ENCODE results near the gene PNMA8B. TPM values are rescaled to one million over a fixed set of nuclear protein-coding genes. Genes with fewer than 3 reads are reported as not detected.

The PNMA8B gene
- total RNA-seq, 2 donors from 2014 or later, result 1.5 to 2.5 TPM

DNA sequence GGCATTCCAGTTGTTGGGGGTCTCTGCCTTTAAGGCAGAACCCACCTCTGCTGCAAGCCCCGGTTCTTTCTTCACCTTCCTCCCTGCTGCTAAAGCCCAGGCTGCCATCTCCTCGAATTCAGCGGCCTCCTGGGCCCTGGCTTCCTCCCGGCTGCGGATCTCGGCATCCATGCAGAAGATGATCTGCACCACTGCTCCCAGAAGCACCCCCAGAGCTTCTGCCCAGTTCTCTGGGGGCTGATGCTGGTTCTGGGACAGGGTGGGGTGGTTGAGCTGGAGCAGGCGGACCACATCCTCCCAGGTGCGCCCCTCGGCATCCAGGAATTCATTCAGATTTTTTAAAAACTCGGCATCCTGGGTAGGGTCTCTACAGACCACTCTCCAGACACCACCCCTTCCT, 25.3 kb downstream of the PNMA8B start:
- intact Hi-C loops (cut with DNase I), result no loop called here
- ATAC-seq (no peak), DNase-seq (no peak)

DNA sequence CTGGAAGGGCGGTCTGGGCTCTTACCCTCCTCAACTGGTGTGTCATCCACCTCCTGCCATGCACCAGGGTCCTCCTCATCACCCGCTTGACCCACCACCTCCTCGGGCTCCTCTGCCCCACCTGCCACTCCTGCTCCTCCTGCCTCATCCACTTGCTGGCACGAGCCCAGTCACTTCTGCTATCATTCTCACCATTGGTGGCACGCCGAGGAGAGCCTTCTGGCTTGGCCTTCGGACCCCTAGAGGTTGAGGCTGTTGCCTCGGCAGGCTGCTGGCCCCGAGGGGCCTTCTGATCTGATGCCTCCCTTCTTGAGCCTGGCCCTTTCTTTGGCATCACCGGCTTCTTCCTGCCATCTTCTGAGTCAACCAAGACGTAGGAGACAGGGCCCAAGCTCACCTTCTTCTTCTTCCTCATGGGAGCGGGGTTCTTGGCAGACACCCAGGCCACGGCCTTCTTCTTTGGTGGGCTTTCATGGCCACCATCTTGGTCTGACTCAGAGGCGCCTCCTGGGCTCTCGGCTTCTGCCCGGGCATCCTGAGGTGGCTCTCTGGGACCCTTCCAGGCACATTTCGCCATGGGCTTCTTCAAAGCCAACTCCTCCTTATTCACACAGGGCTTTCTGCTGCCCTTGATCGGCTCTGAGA, 26.0 kb downstream of the PNMA8B start:
- intact Hi-C loops (cut with DNase I), result no loop called here
- no peak for DNase-seq
- ATAC-seq, result no peak

DNA sequence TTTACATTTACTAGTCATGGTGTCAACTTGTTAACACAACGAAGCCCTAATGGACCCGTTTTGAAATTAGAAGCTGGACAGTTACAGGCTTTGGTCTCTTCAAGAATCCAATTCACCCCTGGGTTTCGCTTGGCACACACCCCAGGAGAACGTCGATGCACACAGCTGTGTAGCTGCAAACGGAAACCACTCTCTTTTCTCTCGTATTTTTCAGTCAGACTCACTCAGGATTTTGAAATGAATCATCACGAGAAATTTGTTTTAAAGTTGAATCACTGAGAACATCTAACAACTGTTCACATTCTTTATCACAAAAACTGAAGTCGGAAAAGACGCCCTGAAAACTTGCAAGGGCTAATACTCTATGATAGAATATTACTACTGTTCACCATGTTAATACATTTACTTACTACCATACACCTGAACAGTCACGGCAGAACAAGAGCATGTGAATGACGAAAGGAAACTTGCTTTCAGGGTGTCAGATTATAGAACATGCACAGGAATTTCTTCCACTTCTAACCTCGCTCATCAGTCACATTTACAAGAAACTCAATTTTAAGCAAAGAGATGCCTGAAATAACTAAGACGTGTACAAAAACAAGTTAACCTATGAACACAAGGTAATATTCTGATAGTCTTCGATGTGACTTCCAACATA, 29.0 kb downstream of the PNMA8B start:
- DNase-seq (peak; percentile 72), ATAC-seq (peak in 1 of 2 donors; percentile 19)
- intact Hi-C loops (cut with DNase I), result no loop called here

DNA sequence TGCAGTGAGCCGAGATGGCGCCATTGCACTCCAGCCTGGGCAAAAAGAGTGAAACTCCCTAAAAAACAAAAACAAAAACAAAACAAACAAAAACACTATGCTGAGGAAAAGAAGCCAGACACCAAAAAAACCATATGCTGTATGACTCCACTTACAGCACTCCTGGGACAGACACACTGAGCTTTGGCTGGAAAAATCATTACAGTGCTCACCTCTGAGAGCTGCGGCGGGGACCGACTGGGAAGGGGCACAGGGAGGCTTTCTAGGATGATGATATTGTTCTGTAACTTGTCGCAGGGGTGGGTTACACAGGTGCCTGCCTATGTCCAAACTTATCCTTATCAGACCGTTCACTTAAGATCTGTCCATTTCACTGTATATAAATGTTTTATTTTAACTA, 32.2 kb downstream of the PNMA8B start:
- DNase-seq (no peak), ATAC-seq (no peak)

DNA sequence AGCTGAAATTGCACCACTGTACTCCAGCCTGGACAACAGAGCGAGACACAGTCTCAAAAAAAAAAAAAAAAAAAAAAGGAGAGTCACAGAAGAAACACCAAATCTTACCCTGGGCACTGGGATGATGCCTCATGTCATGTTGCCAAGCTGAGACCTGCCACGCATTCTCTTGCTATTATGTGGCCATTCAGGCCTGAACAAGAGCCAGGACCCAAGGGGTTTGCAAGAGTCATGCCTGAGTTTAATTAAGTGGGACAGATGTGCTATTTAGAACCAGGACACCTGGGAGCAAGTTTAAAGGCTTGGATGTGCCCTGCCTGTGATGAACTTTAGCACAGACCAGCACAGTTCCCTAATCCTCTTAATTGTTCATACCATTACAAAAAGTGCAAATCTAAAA, 34.1 kb downstream of the PNMA8B start:
- intact Hi-C loops (cut with DNase I), result no loop called here
- DNase-seq (no peak), ATAC-seq (no peak)

More for the DNA sequence above, 32.2 kb downstream of the PNMA8B start:
- intact Hi-C loops (cut with DNase I), result no loop called here

- DNase-seq (no peak), ATAC-seq (no peak)
- intact Hi-C loops (cut with DNase I), result no loop called here
Measured at GRCh38 chr19:46460981-46461380, 34.7 kb downstream of the PNMA8B start.

GRCh38 chr19:46460055-46460454, 35.6 kb downstream of the PNMA8B start:
- intact Hi-C loops (cut with DNase I), result no loop called here
- DNase-seq, result no peak
- no peak for ATAC-seq

- intact Hi-C loops (cut with DNase I), result no loop called here
- no peak for DNase-seq
- ATAC-seq, result no peak
Measured at GRCh38 chr19:46456930-46457329, 38.7 kb downstream of the PNMA8B start.

DNA sequence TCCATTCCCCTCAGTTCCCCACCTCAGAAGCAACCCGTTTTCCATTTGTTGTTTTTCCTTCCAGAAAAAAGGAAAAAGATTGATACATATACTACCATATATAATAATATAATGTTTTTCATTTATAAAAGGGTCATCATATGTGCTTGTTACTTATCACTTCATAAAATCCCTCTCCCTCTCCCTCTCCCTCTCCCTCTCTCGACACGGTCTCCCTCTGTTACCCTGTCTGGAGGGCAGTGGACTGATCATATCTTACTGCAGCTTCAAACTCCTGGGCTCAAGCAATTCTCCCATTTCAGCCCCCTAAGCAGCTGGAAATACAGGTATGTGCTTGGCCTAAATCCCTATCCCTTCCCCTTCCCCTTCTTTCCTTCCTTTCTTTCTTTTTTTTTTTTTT, 41.4 kb downstream of the PNMA8B start:
- intact Hi-C loops (cut with DNase I), result no loop called here
- no peak for ATAC-seq

DNA sequence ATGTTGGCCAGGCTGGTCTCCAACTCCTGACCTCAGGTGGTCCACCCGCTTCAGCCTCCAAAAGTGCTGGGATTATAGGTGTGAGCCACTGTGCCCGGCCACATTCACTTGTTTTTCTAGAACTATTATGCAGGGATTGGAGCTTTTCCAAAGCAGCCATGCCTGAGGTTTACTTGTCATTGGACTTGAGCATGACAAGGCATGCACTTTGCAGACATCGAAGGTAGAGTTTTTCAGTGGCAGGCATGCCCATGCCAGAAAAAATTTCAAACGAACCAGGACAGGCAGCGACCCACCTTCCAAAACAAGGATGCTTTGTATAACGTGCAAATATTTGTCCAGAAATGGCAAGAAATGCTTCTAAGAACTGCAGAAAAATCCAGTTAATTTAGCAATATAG, 42.0 kb downstream of the PNMA8B start:
- no peak for DNase-seq
- ATAC-seq, result no peak
- intact Hi-C loops (cut with DNase I), result no loop called here

More for the DNA sequence above, 41.4 kb downstream of the PNMA8B start:
- no peak for DNase-seq

- intact Hi-C loops (cut with DNase I), result no loop called here
- ATAC-seq (no peak), DNase-seq (no peak)
Measured at GRCh38 chr19:46452186-46452585, 43.5 kb downstream of the PNMA8B start.

DNA sequence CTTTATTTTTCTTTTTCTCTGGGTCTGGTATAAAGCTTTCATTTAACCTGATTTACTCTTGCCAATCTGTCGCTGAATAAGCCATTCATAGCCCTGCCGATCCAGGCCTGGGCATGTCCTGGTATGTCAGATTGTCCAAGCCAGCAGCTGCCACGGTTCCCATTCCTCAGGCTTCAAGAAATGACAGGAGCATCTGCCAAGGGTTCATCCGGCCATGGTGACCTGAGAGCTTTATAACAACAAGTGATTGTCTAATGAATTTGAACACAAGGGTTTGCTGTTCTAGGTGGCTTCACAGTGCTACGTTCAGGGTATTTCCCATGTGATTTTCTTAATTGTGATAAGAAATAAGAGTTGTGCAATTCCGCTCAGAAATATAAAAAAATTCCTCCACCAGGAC, 44.3 kb downstream of the PNMA8B start:
- ATAC-seq, result peak; percentile 50 to 69
- intact Hi-C loops (cut with DNase I), result no loop called here
- no peak for DNase-seq

DNA sequence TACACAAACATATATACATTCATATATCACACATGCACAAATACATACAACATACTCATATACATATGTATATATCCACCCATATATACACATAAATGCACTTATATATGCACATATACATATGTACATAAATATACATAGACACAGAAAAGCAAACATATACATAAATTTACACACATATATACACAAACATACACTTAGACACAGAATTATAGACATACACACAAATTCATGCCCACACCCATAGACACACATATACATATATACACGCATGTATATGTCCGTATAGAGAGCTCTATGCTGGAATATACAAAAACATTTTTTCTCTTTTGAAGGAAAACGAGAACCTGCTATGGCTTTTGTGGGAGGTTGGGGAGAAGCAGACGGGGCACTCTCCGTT, 44.9 kb downstream of the PNMA8B start:
- no peak for ATAC-seq
- intact Hi-C loops (cut with DNase I), result no loop called here
- no peak for DNase-seq

- no peak for DNase-seq
- intact Hi-C loops (cut with DNase I), result no loop called here
Measured at GRCh38 chr19:46449228-46449627, 46.4 kb downstream of the PNMA8B start.

GRCh38 chr19:46448601-46449000, 47.1 kb downstream of the PNMA8B start:
- intact Hi-C loops (cut with DNase I), result no loop called here
- ATAC-seq, result no peak

More at GRCh38 chr19:46449228-46449627, 46.4 kb downstream of the PNMA8B start:
- ATAC-seq, result peak in 1 of 2 donors; percentile 14

DNA sequence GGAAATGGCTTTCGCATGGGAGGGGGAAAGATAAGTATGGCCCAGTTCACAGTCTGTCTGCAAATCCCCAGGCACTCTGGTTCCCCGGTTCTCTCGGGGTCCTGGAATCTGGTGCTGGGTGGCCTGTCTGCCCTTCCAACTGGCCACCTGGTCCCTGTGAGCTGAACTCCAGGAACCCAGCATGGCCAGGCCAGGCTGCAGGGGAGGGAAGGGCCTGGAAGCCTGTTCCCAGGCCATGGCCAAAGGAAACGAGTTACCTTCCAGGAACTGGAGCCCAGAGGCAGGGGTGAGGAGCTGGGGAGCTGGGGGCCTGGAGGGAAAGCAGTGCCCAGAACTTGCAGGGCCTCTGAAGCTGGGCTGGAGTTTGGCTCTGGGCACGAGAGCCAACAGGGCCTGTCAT, 47.8 kb downstream of the PNMA8B start:
- ATAC-seq, result peak; percentile 65 to 72
- no peak for DNase-seq
- intact Hi-C loops (cut with DNase I), result no loop called here

More at GRCh38 chr19:46448601-46449000, 47.1 kb downstream of the PNMA8B start:
- DNase-seq, result no peak

- no peak for DNase-seq
- intact Hi-C loops (cut with DNase I), result no loop called here
- ATAC-seq, result no peak
Measured at GRCh38 chr19:46447006-46447405, 48.7 kb downstream of the PNMA8B start.

GRCh38 chr19:46446021-46446420, 49.6 kb downstream of the PNMA8B start:
- ATAC-seq (no peak), DNase-seq (no peak)
- intact Hi-C loops (cut with DNase I), result no loop called here

- DNase-seq, result peak; percentile 32
- intact Hi-C loops (cut with DNase I), result no loop called here
- peak; percentile 39 to 79 for ATAC-seq
Measured at GRCh38 chr19:46442808-46443450, 52.7 kb downstream of the PNMA8B start.

- ATAC-seq (peak; percentile 42 to 50), DNase-seq (no peak)
- intact Hi-C loops (cut with DNase I), result no loop called here
Measured at GRCh38 chr19:46441866-46442265, 53.8 kb downstream of the PNMA8B start.

Measured in left cardiac atrium (tissue), 4 donors.